ENCODE measurements around the gene ZCWPW1.
A peak's percentile ranks its signal among the peaks of the same experiment; 100 is the strongest.
"Not testable (repeated sequence)": the region's sequence is repeated elsewhere in the genome, so short reads cannot be mapped to it uniquely, and the experiment has no call there.

Gene ZCWPW1

GRCh38 chr7:100398239-100398638 lies 30.3 kb downstream of the ZCWPW1 start:
- no peak for DNase-seq

- no peak for DNase-seq
Measured at GRCh38 chr7:100397315-100398081, 31.0 kb downstream of the ZCWPW1 start.

- peak; percentile 76 for DNase-seq
Measured at GRCh38 chr7:100396421-100396982, 32.0 kb downstream of the ZCWPW1 start.

- DNase-seq: no peak
Measured at GRCh38 chr7:100394077-100394476, 34.4 kb downstream of the ZCWPW1 start.

GRCh38 chr7:100393233-100393905 lies 35.1 kb downstream of the ZCWPW1 start:
- no peak for DNase-seq

- no peak for DNase-seq
Measured at GRCh38 chr7:100390286-100391009, 38.1 kb downstream of the ZCWPW1 start.

GRCh38 chr7:100389437-100390088 lies 38.9 kb downstream of the ZCWPW1 start:
- DNase-seq: no peak

GRCh38 chr7:100387695-100388094 lies 40.8 kb downstream of the ZCWPW1 start:
- DNase-seq: no peak

GRCh38 chr7:100386940-100387339 lies 41.6 kb downstream of the ZCWPW1 start:
- no peak for DNase-seq

GRCh38 chr7:100384628-100385294 lies 43.7 kb downstream of the ZCWPW1 start:
- no peak for DNase-seq

GRCh38 chr7:100382234-100382853 lies 46.2 kb downstream of the ZCWPW1 start:
- DNase-seq: not testable (repeated sequence)

GRCh38 chr7:100381531-100382233 lies 46.8 kb downstream of the ZCWPW1 start:
- DNase-seq: not testable (repeated sequence)

GRCh38 chr7:100380196-100380595 lies 48.3 kb downstream of the ZCWPW1 start:
- DNase-seq: no peak

- no peak for DNase-seq
Measured at GRCh38 chr7:100378114-100378755, 50.3 kb downstream of the ZCWPW1 start.

- no peak for DNase-seq
Measured at GRCh38 chr7:100376066-100376465, 52.4 kb downstream of the ZCWPW1 start.

- DNase-seq: no peak
Measured at GRCh38 chr7:100374601-100375000, 53.9 kb downstream of the ZCWPW1 start.

- not testable (repeated sequence) for DNase-seq
Measured at GRCh38 chr7:100373870-100374598, 54.5 kb downstream of the ZCWPW1 start.

- DNase-seq: no peak
Measured at GRCh38 chr7:100373261-100373831, 55.2 kb downstream of the ZCWPW1 start, which contains the start of gene PILRA. TSS of gene PILRA (plus strand) at chr7:100373487. CDS start at chr7:100373657, 170 bp downstream.

- no peak for DNase-seq
Measured at GRCh38 chr7:100372694-100373093, 55.8 kb downstream of the ZCWPW1 start.
